ENCODE results near the gene BRMS1.

- TF ChIP-seq, protein P1, sequence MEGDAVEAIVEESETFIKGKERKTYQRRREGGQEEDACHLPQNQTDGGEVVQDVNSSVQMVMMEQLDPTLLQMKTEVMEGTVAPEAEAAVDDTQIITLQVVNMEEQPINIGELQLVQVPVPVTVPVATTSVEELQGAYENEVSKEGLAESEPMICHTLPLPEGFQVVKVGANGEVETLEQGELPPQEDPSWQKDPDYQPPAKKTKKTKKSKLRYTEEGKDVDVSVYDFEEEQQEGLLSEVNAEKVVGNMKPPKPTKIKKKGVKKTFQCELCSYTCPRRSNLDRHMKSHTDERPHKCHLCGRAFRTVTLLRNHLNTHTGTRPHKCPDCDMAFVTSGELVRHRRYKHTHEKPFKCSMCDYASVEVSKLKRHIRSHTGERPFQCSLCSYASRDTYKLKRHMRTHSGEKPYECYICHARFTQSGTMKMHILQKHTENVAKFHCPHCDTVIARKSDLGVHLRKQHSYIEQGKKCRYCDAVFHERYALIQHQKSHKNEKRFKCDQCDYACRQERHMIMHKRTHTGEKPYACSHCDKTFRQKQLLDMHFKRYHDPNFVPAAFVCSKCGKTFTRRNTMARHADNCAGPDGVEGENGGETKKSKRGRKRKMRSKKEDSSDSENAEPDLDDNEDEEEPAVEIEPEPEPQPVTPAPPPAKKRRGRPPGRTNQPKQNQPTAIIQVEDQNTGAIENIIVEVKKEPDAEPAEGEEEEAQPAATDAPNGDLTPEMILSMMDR (IDR thresholded peaks at IDR 0.05; ENCODE audit: low read length): no peak
- no peak for TF ChIP-seq EZH2 (IDR thresholded peaks at IDR 0.05; ENCODE audit: borderline replicate concordance, low read length)
Measured at GRCh38 chr11:66344550-66345315, at the start of gene BRMS1.
